ENCODE measurements around the gene TPM2. TPM values are rescaled to one million over a fixed set of nuclear protein-coding genes. Genes with fewer than 3 reads are reported as not detected.

The TPM2 gene
- total RNA-seq, 2 experiments from 2014 or later = 63.1 to 63.5 TPM

DNA sequence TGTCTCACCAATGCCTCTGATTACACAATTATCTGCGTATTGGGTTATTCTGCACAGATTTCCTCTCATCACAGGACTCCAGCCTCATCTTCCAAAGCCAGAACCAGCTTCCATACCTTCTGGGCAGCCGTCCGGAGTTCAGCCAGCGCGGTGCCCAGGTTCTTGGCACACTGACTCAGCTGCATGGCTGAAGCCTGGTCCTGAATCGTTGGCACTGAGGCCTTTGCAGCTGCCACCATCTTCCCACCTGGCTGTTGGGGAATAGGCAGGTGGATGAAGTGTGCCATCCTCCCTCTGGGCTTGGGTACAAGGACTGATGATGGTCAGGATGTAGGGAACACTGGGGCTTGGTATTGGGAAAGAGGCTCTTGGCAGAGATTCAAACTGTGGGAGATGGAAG, 24.4 kb upstream of the TPM2 start:
- Mint-ChIP-seq H3K4me3 (no peak overlapping the region), H3K27me3 (no peaks in the 10 kb centered on the region), H3K9me3 (no peaks in the 10 kb centered on the region), H3K36me3 (ENCODE audit: low read depth) (peaks cover 87% of the 10 kb centered on the region), H3K4me1 (ENCODE audit: low read depth) (no peaks in the 10 kb centered on the region), H3K27ac (no peak overlapping the region)
- no peak for TF ChIP-seq CTCF (IDR thresholded peaks at IDR 0.05)
- H3K27me3 ChIP-seq (ENCODE audit: control insufficient read depth in 1 of 2, insufficient read depth in 2 of 2, low read length in 2 of 2) = no peaks in the 10 kb centered on the region
- H3K36me3 ChIP-seq (ENCODE audit: insufficient read depth, low read length) = peaks cover 92% of the 10 kb centered on the region
- ChIA-PET POLR2A (interaction anchor here (0.7 to 1.8 kb wide), 2 partner anchors 15 to 67 kb away, joined by 3 to 4 read pairs; no protein-coding TSS in a partner anchor), CTCF (interaction anchor here (1.0 to 1.9 kb wide), 2 partner anchors 14 to 23 kb away, joined by 3 to 5 read pairs; no protein-coding TSS in a partner anchor)
- ATAC-seq (ENCODE audit: poor library complexity) (no peak), DNase-seq (no peak)
- no peak overlapping the region for H3K4me3 ChIP-seq (ENCODE audit: low read length)
- intact Hi-C loops (cut with DNase I, micrococcal nuclease) = no loop called here
- no peaks in the 10 kb centered on the region for H3K9me3 ChIP-seq (ENCODE audit: control insufficient read depth in 1 of 2, insufficient read depth in 1 of 2, low read length in 2 of 2)
- no peaks in the 10 kb centered on the region for H3K4me1 ChIP-seq (ENCODE audit: insufficient read depth, low read length)
- no peak overlapping the region for H3K27ac ChIP-seq (ENCODE audit: low read depth in 1 of 2, low read length in 2 of 2)

DNA sequence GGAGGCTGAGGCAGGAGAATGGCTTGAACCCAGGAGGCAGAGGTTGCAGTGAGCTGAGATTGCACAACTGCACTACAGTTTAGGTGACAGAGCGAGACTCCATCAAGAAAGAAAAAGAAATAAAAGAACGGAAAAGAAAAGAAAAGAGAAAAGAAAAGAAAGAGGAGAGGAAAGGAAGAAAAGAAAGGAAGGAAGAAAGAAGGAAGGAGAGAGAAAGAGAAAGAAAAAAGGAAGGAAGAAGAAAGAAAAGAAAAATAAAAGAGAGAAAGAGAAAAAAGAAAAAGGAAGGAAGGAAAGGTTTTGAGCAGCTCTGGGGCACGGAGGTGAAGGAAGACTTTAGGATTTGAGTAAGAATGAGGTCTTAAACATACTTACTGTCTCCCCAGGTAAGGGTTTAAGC, 23.9 kb upstream of the TPM2 start:
- H3K4me1 Mint-ChIP-seq (ENCODE audit: low read depth) = no peaks in the 10 kb centered on the region

DNA sequence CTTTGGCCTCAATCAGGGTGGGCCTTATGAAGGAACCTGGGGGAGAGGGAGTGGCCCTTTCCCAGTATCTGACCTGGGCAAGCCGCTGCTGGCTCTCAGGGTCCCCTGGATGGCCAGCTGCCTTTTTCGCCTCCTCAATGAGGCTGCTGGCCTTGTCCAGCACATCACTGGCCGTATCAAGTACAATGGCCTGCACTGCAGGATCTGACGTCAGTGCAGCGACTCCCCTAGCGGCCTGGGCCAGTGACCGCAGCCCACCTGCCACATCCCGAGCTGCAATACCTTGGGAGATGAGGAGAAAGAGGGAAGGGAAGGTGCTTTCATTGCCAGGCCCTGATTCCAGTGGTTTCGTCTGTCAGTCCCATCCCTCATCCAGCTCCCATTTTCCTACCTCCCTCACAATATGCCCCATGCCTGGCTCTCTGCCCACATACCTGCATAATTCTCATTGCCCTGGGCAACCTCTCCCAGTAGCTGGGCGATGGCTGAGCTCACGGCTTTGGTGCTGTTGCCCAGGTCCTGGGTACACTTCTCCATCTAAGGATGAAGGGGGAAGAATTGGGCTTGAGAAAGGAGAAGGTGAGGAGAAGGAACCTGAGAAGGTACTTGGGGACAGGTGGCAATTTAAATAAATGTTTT, 23.2 kb upstream of the TPM2 start:
- Mint-ChIP-seq H3K27me3 (no peaks in the 10 kb centered on the region), H3K4me1 (ENCODE audit: low read depth) (no peaks in the 10 kb centered on the region), H3K36me3 (ENCODE audit: low read depth) (peaks cover 76% of the 10 kb centered on the region), H3K27ac (no peak overlapping the region), H3K9me3 (no peaks in the 10 kb centered on the region), H3K4me3 (no peak overlapping the region)
- DNase-seq (no peak), ATAC-seq (ENCODE audit: poor library complexity) (no peak)
- no peak overlapping the region for H3K27ac ChIP-seq (ENCODE audit: low read depth in 1 of 2, low read length in 2 of 2)
- ChIA-PET CTCF (interaction anchor here (0.8 to 1.9 kb wide), 3 partner anchors 15 to 96 kb away, joined by 3 to 5 read pairs (median 4); no protein-coding TSS in a partner anchor), POLR2A (interaction anchor here (1.2 to 1.8 kb wide), 2 partner anchors 19 to 66 kb away, joined by 4 read pairs; partner anchors contain the start of gene TLN1)
- TF ChIP-seq CTCF (IDR thresholded peaks at IDR 0.05) = no peak
- H3K36me3 ChIP-seq (ENCODE audit: insufficient read depth, low read length) = peaks cover 92% of the 10 kb centered on the region
- no peaks in the 10 kb centered on the region for H3K4me1 ChIP-seq (ENCODE audit: insufficient read depth, low read length)
- intact Hi-C loops (cut with DNase I, micrococcal nuclease) = no loop called here
- no peak overlapping the region for H3K4me3 ChIP-seq (ENCODE audit: low read length)
- no peaks in the 10 kb centered on the region for H3K9me3 ChIP-seq (ENCODE audit: control insufficient read depth in 1 of 2, insufficient read depth in 1 of 2, low read length in 2 of 2)
- no peaks in the 10 kb centered on the region for H3K27me3 ChIP-seq (ENCODE audit: control insufficient read depth in 1 of 2, insufficient read depth in 2 of 2, low read length in 2 of 2)

More for the DNA sequence above, 23.9 kb upstream of the TPM2 start:
- ChIA-PET CTCF (interaction anchor here (0.8 to 1.9 kb wide), 3 partner anchors 14 to 96 kb away, joined by 3 to 5 read pairs (median 4); no protein-coding TSS in a partner anchor), POLR2A (interaction anchor here (0.7 to 1.8 kb wide), 2 partner anchors 15 to 67 kb away, joined by 3 to 4 read pairs; no protein-coding TSS in a partner anchor)
- no peak for TF ChIP-seq CTCF (IDR thresholded peaks at IDR 0.05)
- Histone ChIP-seq H3K4me3 (ENCODE audit: low read length) (no peak overlapping the region), H3K36me3 (ENCODE audit: insufficient read depth, low read length) (peaks cover 92% of the 10 kb centered on the region), H3K27ac (ENCODE audit: low read depth in 1 of 2, low read length in 2 of 2) (no peak overlapping the region), H3K27me3 (ENCODE audit: control insufficient read depth in 1 of 2, insufficient read depth in 2 of 2, low read length in 2 of 2) (no peaks in the 10 kb centered on the region), H3K4me1 (ENCODE audit: insufficient read depth, low read length) (no peaks in the 10 kb centered on the region), H3K9me3 (ENCODE audit: control insufficient read depth in 1 of 2, insufficient read depth in 1 of 2, low read length in 2 of 2) (no peaks in the 10 kb centered on the region)
- H3K27ac Mint-ChIP-seq = no peak overlapping the region
- no peaks in the 10 kb centered on the region for H3K9me3 Mint-ChIP-seq
- no peak for ATAC-seq (ENCODE audit: poor library complexity)
- no peak for DNase-seq
- H3K27me3 Mint-ChIP-seq = no peaks in the 10 kb centered on the region
- H3K36me3 Mint-ChIP-seq (ENCODE audit: low read depth) = peaks cover 83% of the 10 kb centered on the region
- intact Hi-C loops (cut with DNase I, micrococcal nuclease) = no loop called here
- H3K4me3 Mint-ChIP-seq = no peak overlapping the region
